AG09319 (cell line): ENCODE data around the gene MC1R.

ENCODE experiments used
- DNase-seq: peaks from one replicate; pipeline ENCODE4 v3.0.0-alpha.2; 2010; ENCODE audit warnings: low read depth; ENCODE audit errors: extremely low read depth
- TF ChIP-seq, protein P1 (sequence below): IDR thresholded peaks from 2 replicates; pipeline ENCODE4 v1.5.1; 2011; ENCODE audit warnings: low read depth, mild to moderate bottlenecking, inconsistent platforms, low read length, moderate library complexity

MC1R gene

GRCh38 chr16:89945654-89946053, 27.0 kb downstream of the MC1R start:
- TF ChIP-seq, protein P1, sequence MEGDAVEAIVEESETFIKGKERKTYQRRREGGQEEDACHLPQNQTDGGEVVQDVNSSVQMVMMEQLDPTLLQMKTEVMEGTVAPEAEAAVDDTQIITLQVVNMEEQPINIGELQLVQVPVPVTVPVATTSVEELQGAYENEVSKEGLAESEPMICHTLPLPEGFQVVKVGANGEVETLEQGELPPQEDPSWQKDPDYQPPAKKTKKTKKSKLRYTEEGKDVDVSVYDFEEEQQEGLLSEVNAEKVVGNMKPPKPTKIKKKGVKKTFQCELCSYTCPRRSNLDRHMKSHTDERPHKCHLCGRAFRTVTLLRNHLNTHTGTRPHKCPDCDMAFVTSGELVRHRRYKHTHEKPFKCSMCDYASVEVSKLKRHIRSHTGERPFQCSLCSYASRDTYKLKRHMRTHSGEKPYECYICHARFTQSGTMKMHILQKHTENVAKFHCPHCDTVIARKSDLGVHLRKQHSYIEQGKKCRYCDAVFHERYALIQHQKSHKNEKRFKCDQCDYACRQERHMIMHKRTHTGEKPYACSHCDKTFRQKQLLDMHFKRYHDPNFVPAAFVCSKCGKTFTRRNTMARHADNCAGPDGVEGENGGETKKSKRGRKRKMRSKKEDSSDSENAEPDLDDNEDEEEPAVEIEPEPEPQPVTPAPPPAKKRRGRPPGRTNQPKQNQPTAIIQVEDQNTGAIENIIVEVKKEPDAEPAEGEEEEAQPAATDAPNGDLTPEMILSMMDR: no peak
- DNase-seq: no peak

GRCh38 chr16:89946515-89946914, 27.9 kb downstream of the MC1R start:
- TF ChIP-seq, protein P1: no peak
- DNase-seq: no peak

DNA sequence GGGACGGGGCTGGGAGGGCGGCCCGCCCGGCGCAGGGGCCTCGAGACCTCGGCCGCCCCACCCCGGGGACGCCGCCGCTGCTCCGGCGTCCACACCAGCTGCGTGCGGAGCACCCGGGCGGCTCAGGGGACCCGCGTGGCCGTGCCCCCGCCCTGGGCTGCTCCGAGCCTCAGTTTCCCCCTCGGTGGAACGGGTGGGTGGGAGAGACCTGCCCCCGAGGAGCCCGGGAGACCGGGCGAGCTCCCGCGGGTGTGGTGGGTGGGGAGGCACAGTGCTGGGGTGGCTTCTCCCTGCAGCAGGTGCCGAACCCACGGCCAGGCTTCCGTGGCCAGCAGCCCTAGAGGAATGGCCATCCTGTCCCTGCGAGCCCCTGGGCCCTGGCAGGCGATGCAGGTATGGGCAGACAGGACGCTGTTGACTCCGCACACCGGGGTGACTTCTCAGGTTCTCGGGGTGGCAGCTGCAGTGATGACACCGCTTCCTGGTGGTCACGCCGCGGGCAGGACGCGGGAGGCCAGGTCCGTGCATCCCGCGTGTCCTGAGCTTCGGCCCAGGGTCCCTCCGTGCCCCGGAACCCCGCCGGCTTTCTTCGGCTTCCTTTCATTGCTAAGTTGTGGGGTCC, 30.6 kb downstream of the MC1R start:
- DNase-seq: no peak

DNA sequence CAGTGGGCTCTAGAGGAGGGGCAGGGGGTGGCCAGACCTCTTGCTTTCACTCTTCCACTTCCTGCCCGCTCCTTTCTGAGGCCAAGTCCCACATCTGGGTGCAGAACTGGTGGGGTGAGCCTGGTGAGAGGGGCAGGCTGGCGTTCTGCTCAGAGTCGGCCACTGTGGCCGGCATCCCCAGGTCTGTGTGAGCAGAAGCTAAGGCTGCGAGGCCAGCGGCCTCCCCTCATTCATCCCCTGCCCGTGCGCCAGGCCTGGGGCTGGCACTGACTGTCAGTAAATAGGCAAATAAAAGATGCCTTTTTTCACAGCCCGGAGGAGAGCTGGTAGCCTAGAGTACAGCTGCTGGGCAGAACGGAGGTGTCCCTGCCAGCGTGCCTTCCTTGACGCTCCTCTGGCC, 31.1 kb downstream of the MC1R start:
- no peak for DNase-seq
- TF ChIP-seq, protein P1: no peak

More for the DNA sequence above, 30.6 kb downstream of the MC1R start:
- TF ChIP-seq, protein P1: no peak

DNA sequence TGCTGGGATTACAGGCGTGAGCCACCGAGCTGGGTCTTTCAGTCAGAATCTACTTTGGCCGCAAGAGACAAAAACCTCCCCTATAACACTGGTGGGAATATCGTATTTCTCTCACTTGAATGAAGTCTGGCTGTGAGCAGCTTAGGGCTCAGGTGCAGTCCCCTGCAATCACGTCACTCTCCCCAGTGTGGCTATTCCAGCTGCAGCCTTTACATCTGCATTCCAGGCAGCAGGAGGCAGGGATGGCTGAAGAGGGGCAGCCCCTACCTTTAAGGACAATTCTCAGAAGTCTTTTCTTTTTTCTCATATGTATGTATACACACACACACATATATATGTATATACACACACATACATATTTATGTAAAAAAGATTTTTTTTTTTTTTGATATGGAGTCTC, 32.8 kb downstream of the MC1R start:
- DNase-seq: no peak
- TF ChIP-seq, protein P1: no peak

DNA sequence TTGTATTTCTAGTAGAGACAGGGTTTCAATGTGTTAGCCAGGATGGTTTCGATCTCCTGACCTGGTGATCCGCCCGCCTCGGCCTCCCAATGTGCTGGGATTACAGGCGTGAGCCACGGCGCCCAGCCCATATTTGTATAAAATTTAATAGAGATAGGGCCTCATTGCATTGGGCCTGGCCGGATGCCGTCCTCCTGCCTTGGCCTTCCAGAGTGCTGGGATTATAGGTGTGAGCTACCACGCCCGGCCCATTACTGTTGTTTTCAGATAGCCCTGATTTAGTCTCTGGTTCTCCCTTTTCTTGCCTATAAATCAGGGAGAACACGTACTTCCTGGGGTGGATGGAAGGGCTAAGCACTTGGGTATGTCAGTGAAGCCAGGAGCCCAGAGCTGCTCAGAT, 33.4 kb downstream of the MC1R start:
- no peak for DNase-seq
- TF ChIP-seq, protein P1: no peak

- TF ChIP-seq, protein P1: no peak
- DNase-seq: no peak
Measured at GRCh38 chr16:89952551-89952950, 33.9 kb downstream of the MC1R start.
